ENCODE measurements around the gene ZNF792.
"Not testable (repeated sequence)": the region's sequence is repeated elsewhere in the genome, so short reads cannot be mapped to it uniquely, and the experiment has no call there.

ZNF792 gene

GRCh38 chr19:34963573-34964406, at the start of gene ZNF792:
TSS of gene ZNF792 (minus strand) at chr19:34964229. CDS start at chr19:34963662, 567 bp downstream.
- peak; percentile 80 for DNase-seq (ENCODE audit: low spot score)

GRCh38 chr19:35013041-35013819, 49.2 kb upstream of the ZNF792 start:
- peak; percentile 80 for DNase-seq (ENCODE audit: low spot score)

- no peak for DNase-seq (ENCODE audit: low spot score)
These were observed 48.0 kb upstream of the ZNF792 start for GRCh38 chr19:35011737-35012682.

GRCh38 chr19:35011091-35011689, 47.2 kb upstream of the ZNF792 start:
- no peak for DNase-seq (ENCODE audit: low spot score)

- no peak for DNase-seq (ENCODE audit: low spot score)
These were observed 45.7 kb upstream of the ZNF792 start for GRCh38 chr19:35009424-35010415.

- no peak for DNase-seq (ENCODE audit: low spot score)
These were observed 44.9 kb upstream of the ZNF792 start for GRCh38 chr19:35008891-35009341.

- not testable (repeated sequence) for DNase-seq (ENCODE audit: low spot score)
These were observed 43.4 kb upstream of the ZNF792 start for GRCh38 chr19:35007427-35007826.

GRCh38 chr19:35006999-35007365, 43.0 kb upstream of the ZNF792 start:
- DNase-seq (ENCODE audit: low spot score), result no peak

GRCh38 chr19:35006342-35006998, 42.4 kb upstream of the ZNF792 start:
- DNase-seq (ENCODE audit: low spot score), result no peak

GRCh38 chr19:35006007-35006341, 41.9 kb upstream of the ZNF792 start:
- not testable (repeated sequence) for DNase-seq (ENCODE audit: low spot score)

- DNase-seq (ENCODE audit: low spot score), result no peak
These were observed 41.4 kb upstream of the ZNF792 start for GRCh38 chr19:35005256-35005977.

- DNase-seq (ENCODE audit: low spot score), result no peak
These were observed 40.7 kb upstream of the ZNF792 start for GRCh38 chr19:35004517-35005255.

GRCh38 chr19:35002037-35002535, 38.1 kb upstream of the ZNF792 start:
- no peak for DNase-seq (ENCODE audit: low spot score)

GRCh38 chr19:35000647-35001501, 36.8 kb upstream of the ZNF792 start:
- no peak for DNase-seq (ENCODE audit: low spot score)

- DNase-seq (ENCODE audit: low spot score), result no peak
These were observed 36.3 kb upstream of the ZNF792 start for GRCh38 chr19:35000338-35000646.

- peak; percentile 94 for DNase-seq (ENCODE audit: low spot score)
These were observed 35.7 kb upstream of the ZNF792 start, which contains the start of gene GRAMD1A for GRCh38 chr19:34999498-35000337. TSS of gene GRAMD1A (plus strand) at chr19:35000323. CDS start at chr19:35000479, 156 bp downstream.
